HCT116 (cell line): ENCODE measurements around the gene OR11A1.

Experiments used
- CTCF ChIP-seq, 3 experiments: fragments of 200-600 bp in 1 of 3; sonication (generic) in 1 of 3; IDR thresholded peaks in 2 of 3; conservative IDR thresholded peaks in 1 of 3; 2 replicates each; pipeline ENCODE4 v1.5.1; 2012 to 2017; ENCODE audit warnings: low read depth in 2 of 3, low read length in 2 of 3, antibody characterized with exemption in 1 of 3, borderline replicate concordance in 1 of 3, control low read depth in 1 of 3, mild to moderate bottlenecking in 1 of 3, mixed read lengths in 1 of 3, mixed run types in 1 of 3, moderate library complexity in 1 of 3; ENCODE audit not compliant: insufficient read depth in 1 of 3
- POLR2AphosphoS5 ChIP-seq: IDR thresholded peaks from 2 replicates; pipeline ENCODE4 v1.6.1; 2011; ENCODE audit warnings: mild to moderate bottlenecking, low read depth, low read length, moderate library complexity
- ZNF274 ChIP-seq: fragments of 200-500 bp; sonication (Bioruptor generic); IDR thresholded peaks from 2 replicates; pipeline ENCODE4 v1.6.1; 2014; ENCODE audit warnings: mild to moderate bottlenecking, low read depth, low read length, inconsistent platforms

- TF ChIP-seq ZNF274 = no peak
- TF ChIP-seq CTCF (IDR thresholded peaks at IDR 0.05 in 2 of 3, conservative IDR thresholded peaks at IDR 0.05 in 1 of 3; ENCODE audit: borderline replicate concordance in 1 of 3, insufficient read depth in 1 of 3, low read depth in 2 of 3, low read length in 2 of 3) = no peak
- TF ChIP-seq POLR2AphosphoS5 = no peak
These were observed 32.4 kb upstream of the OR11A1 start for GRCh38 chr6:29489286-29489685.
